Spinal cord (tissue), 10 donors: ENCODE results near the gene SGCE. TPM values are rescaled to one million over a fixed set of nuclear protein-coding genes. Genes with fewer than 3 reads are reported as not detected.

Experiments used
- DNase-seq, 6 donors: peaks; one replicate each; pipeline versions ENCODE4 v3.0.0 to v3.0.0-alpha.2; 2013 to 2015; ENCODE audit warnings: low spot score in 6 of 6, low read depth in 4 of 6
- H3K27ac ChIP-seq: one replicate; pipeline ENCODE4 v1.5.1; 2013; ENCODE audit warnings: low read depth, low read length, control low read depth
- H3K27me3 ChIP-seq: one replicate; pipeline ENCODE4 v1.6.1; 2013; ENCODE audit warnings: low read length; ENCODE audit not compliant: control insufficient read depth, insufficient read depth
- H3K36me3 ChIP-seq: one replicate; pipeline ENCODE4 v1.6.1; 2013; ENCODE audit warnings: low read length; ENCODE audit not compliant: control insufficient read depth, insufficient read depth
- H3K4me1 ChIP-seq: one replicate; pipeline ENCODE4 v1.6.1; 2013; ENCODE audit warnings: low read length; ENCODE audit not compliant: control insufficient read depth, insufficient read depth
- H3K4me3 ChIP-seq: one replicate; pipeline ENCODE4 v1.5.1; 2013; ENCODE audit warnings: low read depth, low read length, control low read depth
- H3K9me3 ChIP-seq: one replicate; pipeline ENCODE4 v1.6.1; 2013; ENCODE audit warnings: low read length; ENCODE audit not compliant: control insufficient read depth, insufficient read depth
- WGBS: methylation state at CpG from one replicate; pipeline ENCODE4 v1.1.5; 2013; ENCODE audit warnings: missing lambda C conversion rate; ENCODE audit not compliant: insufficient coverage; 5-methylcytosine and 5-hydroxymethylcytosine counted together
- polyA plus RNA-seq, 2 donors: library from polyadenylated mRNA; unstranded; fragments of 120-200 nt; gene quantifications; one replicate each; pipeline ENCODE4 v1.2.1, GENCODE V29; 2013; ENCODE audit not compliant: insufficient read length in 2 of 2
- total RNA-seq, 2 donors: library from RNA; depleted of rRNA in 1 of 2; stranded (reverse); fragments of 120-200 nt in 1 of 2; fragments of >200 nt in 1 of 2; gene quantifications; one replicate each; pipeline versions ENCODE4 v1.2.3 to v1.2.4, GENCODE V29; 2013 to 2014
- donor health status: healthy.

Gene SGCE
- total and polyA plus RNA-seq, 4 donors = 76.8 to 146 (median 90.8) TPM

DNA sequence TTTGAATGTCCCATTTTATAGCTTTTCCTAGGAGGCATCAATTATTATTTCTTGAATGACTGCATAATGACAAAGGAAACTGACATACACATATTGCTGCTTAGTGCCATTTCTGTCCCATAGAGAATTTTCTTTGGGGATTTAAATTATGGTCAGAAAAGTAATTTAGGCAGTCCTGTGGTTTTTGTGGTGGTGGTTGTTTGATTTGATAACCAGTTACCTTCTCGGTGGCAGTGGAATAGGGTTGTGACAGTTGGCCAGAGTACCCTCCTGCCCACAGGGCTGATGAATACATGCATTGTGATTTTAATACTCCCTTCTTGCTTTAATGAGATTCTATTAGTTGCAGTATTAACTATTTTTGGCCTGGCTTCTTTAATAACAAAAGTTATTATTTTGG, 6.6 kb upstream of the SGCE start:
- H3K36me3 ChIP-seq = peaks cover 12% of the 10 kb centered on the region
- peaks cover 3% of the 10 kb centered on the region for H3K9me3 ChIP-seq
- no CpG with 5 or more reads among the region's 1 CpG for WGBS
- H3K27me3 ChIP-seq = no peaks in the 10 kb centered on the region
- peaks cover 9% of the 10 kb centered on the region for H3K4me1 ChIP-seq
- DNase-seq = no peak
- no peak overlapping the region for H3K4me3 ChIP-seq
- H3K27ac ChIP-seq = no peak overlapping the region

DNA sequence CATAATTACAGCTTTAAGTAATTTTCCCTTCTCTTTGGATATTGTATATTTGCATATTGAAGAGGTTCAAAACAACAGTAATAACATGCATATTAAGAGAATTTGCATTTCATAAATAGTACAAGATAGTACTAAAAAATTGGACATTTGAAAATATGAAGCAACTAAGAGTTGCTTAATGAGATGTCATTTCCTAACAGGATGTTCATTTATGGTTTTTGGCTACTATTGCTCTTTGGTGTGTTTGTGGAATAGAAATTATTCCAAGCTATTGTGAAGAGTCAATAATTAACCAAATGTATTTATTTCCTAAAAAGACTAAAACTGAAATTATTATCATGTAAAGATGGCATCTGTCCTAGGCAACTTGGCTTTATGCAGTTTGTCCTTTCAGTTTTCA, 4.1 kb upstream of the SGCE start:
- no peak for DNase-seq
- peaks cover 9% of the 10 kb centered on the region for H3K4me1 ChIP-seq
- peaks cover 3% of the 10 kb centered on the region for H3K9me3 ChIP-seq
- peaks cover 12% of the 10 kb centered on the region for H3K36me3 ChIP-seq
- H3K27ac ChIP-seq = no peak overlapping the region
- H3K4me3 ChIP-seq = no peak overlapping the region
- H3K27me3 ChIP-seq = no peaks in the 10 kb centered on the region

GRCh38 chr7:94658826-94659225, 2.9 kb upstream of the SGCE start:
- H3K36me3 ChIP-seq = peaks cover 6% of the 10 kb centered on the region
- DNase-seq = peak in 1 of 6 donors; percentile 34
- H3K4me1 ChIP-seq = peaks cover 9% of the 10 kb centered on the region
- WGBS = 57% methylated on average over 1 of the region's 2 CpGs
- no peaks in the 10 kb centered on the region for H3K9me3 ChIP-seq
- H3K27ac ChIP-seq = no peak overlapping the region
- H3K4me3 ChIP-seq = peak overlapping the region; percentile 68
- no peaks in the 10 kb centered on the region for H3K27me3 ChIP-seq

GRCh38 chr7:94657771-94658693, 2.1 kb upstream of the SGCE start:
- H3K4me3 ChIP-seq = peak overlapping the region; percentile 68
- no peaks in the 10 kb centered on the region for H3K36me3 ChIP-seq
- 42% methylated on average over 28 of the region's 38 CpGs for WGBS
- H3K4me1 ChIP-seq = peaks cover 9% of the 10 kb centered on the region
- H3K9me3 ChIP-seq = no peaks in the 10 kb centered on the region
- DNase-seq = peak; percentile 62 to 98 (median 79)
- peak overlapping the region; percentile 85 for H3K27ac ChIP-seq
- no peaks in the 10 kb centered on the region for H3K27me3 ChIP-seq

- H3K9me3 ChIP-seq = no peaks in the 10 kb centered on the region
- H3K27ac ChIP-seq = peak overlapping the region; percentile 85
- WGBS = 51% methylated on average over 29 of the region's 36 CpGs
- H3K4me1 ChIP-seq = peaks cover 9% of the 10 kb centered on the region
- peak overlapping the region; percentile 68 for H3K4me3 ChIP-seq
- no peaks in the 10 kb centered on the region for H3K27me3 ChIP-seq
- no peaks in the 10 kb centered on the region for H3K36me3 ChIP-seq
- DNase-seq = peak in 3 of 6 donors; percentile 48 to 84 (median 78)
Observed at GRCh38 chr7:94656925-94657731, 1.2 kb upstream of the SGCE start.

DNA sequence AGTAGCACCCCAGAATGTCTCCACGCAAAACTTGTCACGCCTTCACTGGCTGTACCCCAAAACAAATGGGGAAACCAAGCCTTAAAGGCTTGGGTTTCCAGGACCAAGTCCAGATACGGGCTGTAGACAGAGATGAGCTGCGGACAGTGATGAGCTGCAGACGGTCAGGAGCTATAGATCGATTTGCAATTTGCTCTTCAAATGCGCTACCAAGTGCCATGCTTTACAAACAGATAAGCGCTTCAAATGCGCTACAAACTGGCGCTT, 658 bp upstream of the SGCE start:
- Histone ChIP-seq H3K36me3 (no peaks in the 10 kb centered on the region), H3K27me3 (no peaks in the 10 kb centered on the region), H3K4me1 (peaks cover 9% of the 10 kb centered on the region), H3K9me3 (no peaks in the 10 kb centered on the region), H3K4me3 (peak overlapping the region; percentile 68), H3K27ac (peak overlapping the region; percentile 85)
- 56% methylated on average over 10 of the region's 10 CpGs for WGBS
- no peak for DNase-seq

- peak in 5 of 6 donors; percentile 40 to 87 (median 80) for DNase-seq
- 0% methylated on average over 31 of the region's 38 CpGs for WGBS
Observed at GRCh38 chr7:94655126-94655847, 646 bp downstream of the SGCE start.

DNA sequence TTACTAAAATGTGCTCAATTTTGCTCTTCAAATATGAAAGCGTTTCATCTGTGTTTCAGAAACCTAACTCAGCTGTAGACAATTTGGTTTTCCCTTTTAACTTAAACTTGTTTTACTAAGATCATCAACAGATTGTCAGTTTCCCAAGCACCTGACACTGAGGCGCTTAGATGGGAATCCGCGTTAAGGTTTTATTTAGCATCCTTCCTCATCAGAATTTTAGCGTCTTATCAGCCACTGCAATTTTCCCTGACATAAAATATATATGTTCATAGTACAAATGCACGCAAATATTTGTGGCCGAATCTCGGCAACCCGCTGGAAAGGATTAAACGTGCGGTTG, 1.2 kb downstream of the SGCE start:
- WGBS = 8% methylated on average over 2 of the region's 11 CpGs
- Histone ChIP-seq H3K4me1 (peaks cover 12% of the 10 kb centered on the region), H3K9me3 (no peaks in the 10 kb centered on the region), H3K36me3 (no peaks in the 10 kb centered on the region), H3K27me3 (no peaks in the 10 kb centered on the region), H3K27ac (peak overlapping the region; percentile 87), H3K4me3 (peak overlapping the region; percentile 80)
- DNase-seq = peak in 1 of 6 donors; percentile 56

More at GRCh38 chr7:94655126-94655847, 646 bp downstream of the SGCE start:
- H3K27me3 ChIP-seq = no peaks in the 10 kb centered on the region
- H3K9me3 ChIP-seq = no peaks in the 10 kb centered on the region
- peak overlapping the region; percentile 80 for H3K4me3 ChIP-seq
- peak overlapping the region; percentile 87 for H3K27ac ChIP-seq
- no peaks in the 10 kb centered on the region for H3K36me3 ChIP-seq
- H3K4me1 ChIP-seq = peaks cover 9% of the 10 kb centered on the region

DNA sequence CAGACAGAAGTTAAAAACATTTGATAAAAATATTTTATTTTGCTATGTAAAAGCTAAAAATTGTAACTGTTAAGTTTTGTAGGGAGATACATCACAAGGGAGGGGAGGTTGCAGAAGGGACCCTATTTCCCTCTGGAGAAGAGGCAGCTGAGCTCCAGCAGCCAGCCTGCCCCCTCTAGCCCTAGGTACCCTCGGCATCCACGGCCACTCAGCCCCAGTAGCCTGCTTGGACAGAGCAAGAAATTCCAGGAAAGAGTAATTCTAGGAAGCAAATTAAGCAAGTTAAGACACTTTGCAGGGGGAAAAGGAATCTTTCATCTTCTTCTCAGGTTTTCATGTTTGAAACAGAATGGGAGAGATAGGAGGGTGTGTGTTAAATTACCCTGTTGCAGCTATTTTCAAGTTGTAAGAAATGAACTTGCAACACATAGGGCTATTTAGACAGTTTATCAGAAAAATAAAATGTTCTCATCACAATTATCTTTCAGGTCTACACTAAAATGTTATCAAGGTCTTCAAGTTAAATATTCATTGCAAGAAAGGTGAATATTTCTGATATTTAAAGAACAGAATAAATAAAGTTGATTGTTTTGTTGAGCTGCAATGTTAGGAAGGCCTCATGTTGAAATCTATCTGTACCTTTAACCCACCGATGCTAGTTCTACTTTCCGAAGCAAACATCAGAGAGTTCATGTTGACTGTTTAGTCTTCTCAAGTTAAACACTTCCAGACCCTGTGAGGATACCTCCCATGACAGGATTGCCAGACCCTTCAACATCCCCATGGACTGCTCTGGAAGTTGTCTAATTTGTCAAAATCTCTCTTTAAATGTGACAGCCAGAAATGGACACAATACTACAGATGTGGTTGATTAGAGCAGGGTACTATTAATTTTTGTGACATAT, 5.5 kb downstream of the SGCE start:
- Histone ChIP-seq H3K27ac (no peak overlapping the region), H3K36me3 (no peaks in the 10 kb centered on the region), H3K4me3 (no peak overlapping the region), H3K9me3 (no peaks in the 10 kb centered on the region), H3K27me3 (no peaks in the 10 kb centered on the region), H3K4me1 (peaks cover 3% of the 10 kb centered on the region)
- no peak for DNase-seq
- WGBS = 80% methylated on average over 1 of the region's 4 CpGs
